Inferior parietal cortex (tissue), 1 donor: ENCODE data around the gene TAPBPL.
A peak's percentile ranks its signal among the peaks of the same experiment; 100 is the strongest.
"Not testable (repeated sequence)": the region's sequence is repeated elsewhere in the genome, so short reads cannot be mapped to it uniquely, and the experiment has no call there.

Experiments used
- DNase-seq: peaks from one replicate; pipeline ENCODE4 v3.0.0-alpha.2; 2016; ENCODE audit errors: extremely low spot score

TAPBPL gene

GRCh38 chr12:6462234-6462995 is 10.6 kb downstream of the TAPBPL start:
- DNase-seq: no peak

- DNase-seq: no peak
These were observed 11.4 kb downstream of the TAPBPL start for GRCh38 chr12:6463216-6463615.

GRCh38 chr12:6463858-6464257 is 12.0 kb downstream of the TAPBPL start:
- no peak for DNase-seq

- DNase-seq: no peak
These were observed 12.7 kb downstream of the TAPBPL start for GRCh38 chr12:6464531-6464930.

GRCh38 chr12:6465467-6466183 is 13.8 kb downstream of the TAPBPL start:
- peak; percentile 82 for DNase-seq

- DNase-seq: no peak
These were observed 14.3 kb downstream of the TAPBPL start for GRCh38 chr12:6466184-6466573.

- DNase-seq: not testable (repeated sequence)
These were observed 14.9 kb downstream of the TAPBPL start for GRCh38 chr12:6466751-6467150.

- not testable (repeated sequence) for DNase-seq
These were observed 15.9 kb downstream of the TAPBPL start for GRCh38 chr12:6467571-6468282.

GRCh38 chr12:6468283-6468575 is 16.4 kb downstream of the TAPBPL start:
- no peak for DNase-seq

- DNase-seq: no peak
These were observed 17.2 kb downstream of the TAPBPL start for GRCh38 chr12:6469092-6469491.

- DNase-seq: no peak
These were observed 17.9 kb downstream of the TAPBPL start for GRCh38 chr12:6469609-6470374.

GRCh38 chr12:6470375-6471163 is 18.7 kb downstream of the TAPBPL start, which contains the start of gene VAMP1:
Gene VAMP1, minus strand, starts transcription at chr12:6470677. Its CDS starts 146 bp downstream, at chr12:6470531.
- peak; percentile 94 for DNase-seq

GRCh38 chr12:6471989-6472360 is 20.1 kb downstream of the TAPBPL start:
- no peak for DNase-seq

- DNase-seq: no peak
These were observed 20.6 kb downstream of the TAPBPL start for GRCh38 chr12:6472491-6472890.

GRCh38 chr12:6475233-6475975 is 23.6 kb downstream of the TAPBPL start:
- DNase-seq: not testable (repeated sequence)

- no peak for DNase-seq
These were observed 24.6 kb downstream of the TAPBPL start for GRCh38 chr12:6476489-6476888.

GRCh38 chr12:6477601-6478377 is 25.9 kb downstream of the TAPBPL start:
- not testable (repeated sequence) for DNase-seq

- no peak for DNase-seq
These were observed 26.6 kb downstream of the TAPBPL start for GRCh38 chr12:6478416-6478815.

GRCh38 chr12:6488240-6488639 is 36.4 kb downstream of the TAPBPL start:
- no peak for DNase-seq

GRCh38 chr12:6489449-6489848 is 37.6 kb downstream of the TAPBPL start:
- DNase-seq: no peak
